Activated T-helper 1 cell treated with anti-CD3 and anti-CD28 coated beads, Interleukin-12 subunit alpha, Interleukin-12 subunit beta, Interleukin-2, Interleukin-4 antibody, amounts not matched to agents 30 ng/mL and 10 ng/mL and 1 ng/mL, durations not matched to agents 14 hours and 24 hours and 36 hours (primary cell): ENCODE results near the gene TAS2R9. TPM values are rescaled to one million over a fixed set of nuclear protein-coding genes. Genes with fewer than 3 reads are reported as not detected.
"Not testable (repeated sequence)": the region's sequence is repeated elsewhere in the genome, so short reads cannot be mapped to it uniquely, and the experiment has no call there.

Experiments
- DNase-seq: peaks from one replicate; pipeline ENCODE4 v3.0.0; 2021; ENCODE audit warnings: low spot score
- H3K27ac Mint-ChIP-seq: one replicate; pipeline ENCODE4 v1.8.0; 2021; ENCODE audit warnings: mild to moderate bottlenecking, mixed read lengths
- H3K27me3 Mint-ChIP-seq: one replicate; pipeline ENCODE4 v1.8.0; 2022; ENCODE audit warnings: mild to moderate bottlenecking, moderate library complexity, mixed read lengths; ENCODE audit not compliant: insufficient read depth
- H3K36me3 Mint-ChIP-seq: one replicate; pipeline ENCODE4 v1.8.0; 2021; ENCODE audit warnings: low read depth, mixed read lengths
- H3K4me1 Mint-ChIP-seq: one replicate; pipeline ENCODE4 v1.8.0; 2021; ENCODE audit warnings: low read depth, mixed read lengths
- H3K4me3 Mint-ChIP-seq: one replicate; pipeline ENCODE4 v1.8.0; 2021; ENCODE audit warnings: mild to moderate bottlenecking, moderate library complexity, mixed read lengths
- H3K9me3 Mint-ChIP-seq: one replicate; pipeline ENCODE4 v1.8.0; 2021; ENCODE audit warnings: mixed read lengths
- intact Hi-C: fragments of 100-400 bp; cut with micrococcal nuclease; formaldehyde crosslinking; loops from one replicate; pipeline ENCODE4 v1.15.1; 2024
- total RNA-seq: library from RNA; stranded (reverse); gene quantifications from 2 replicates; pipeline ENCODE4 v1.2.3, GENCODE V29; 2022

Gene TAS2R9
- total RNA-seq, 1 donor from 2014 or later: not detected

GRCh38 chr12:10802587-10802986 is 7.4 kb downstream of the TAS2R9 start, which contains the start of gene TAS2R7:
Gene TAS2R7 (minus strand): TSS chr12:10802627. CDS start chr12:10802570, 57 bp downstream.
- Mint-ChIP-seq H3K27ac (no peak within 1 kb of the TSS), H3K9me3 (no peaks in the 10 kb centered on the region), H3K27me3 (peaks cover 8% of the 10 kb centered on the region), H3K36me3 (no peaks in the 10 kb centered on the region), H3K4me1 (no peaks in the 10 kb centered on the region), H3K4me3 (no peak within 1 kb of the TSS)
- DNase-seq: no peak
- intact Hi-C loops: no loop called here

- no peak for DNase-seq
- no peak overlapping the region for H3K27ac Mint-ChIP-seq
- H3K27me3 Mint-ChIP-seq: peaks cover 8% of the 10 kb centered on the region
- no peaks in the 10 kb centered on the region for H3K4me1 Mint-ChIP-seq
- intact Hi-C loops: no loop called here
- no peaks in the 10 kb centered on the region for H3K36me3 Mint-ChIP-seq
- H3K9me3 Mint-ChIP-seq: no peaks in the 10 kb centered on the region
- no peak overlapping the region for H3K4me3 Mint-ChIP-seq
Measured at GRCh38 chr12:10801741-10802140, 8.2 kb downstream of the TAS2R9 start.

- H3K27me3 Mint-ChIP-seq: peaks cover 13% of the 10 kb centered on the region
- no peak overlapping the region for H3K4me3 Mint-ChIP-seq
- intact Hi-C loops: no loop called here
- DNase-seq: no peak
- H3K27ac Mint-ChIP-seq: no peak overlapping the region
- no peaks in the 10 kb centered on the region for H3K36me3 Mint-ChIP-seq
- H3K4me1 Mint-ChIP-seq: no peaks in the 10 kb centered on the region
- no peaks in the 10 kb centered on the region for H3K9me3 Mint-ChIP-seq
Measured at GRCh38 chr12:10794222-10794621, 15.7 kb downstream of the TAS2R9 start.

GRCh38 chr12:10791769-10792168 is 18.2 kb downstream of the TAS2R9 start:
- H3K4me1 Mint-ChIP-seq: not testable (repeated sequence)

GRCh38 chr12:10783252-10783651 is 26.7 kb downstream of the TAS2R9 start:
- intact Hi-C loops: no loop called here

More at GRCh38 chr12:10791769-10792168, 18.2 kb downstream of the TAS2R9 start:
- DNase-seq, H3K4me3 Mint-ChIP-seq, intact Hi-C loops, H3K27ac Mint-ChIP-seq, H3K36me3 Mint-ChIP-seq, H3K9me3 Mint-ChIP-seq: not testable (repeated sequence)
- peaks cover 12% of the 10 kb centered on the region for H3K27me3 Mint-ChIP-seq

GRCh38 chr12:10779103-10779502 is 30.9 kb downstream of the TAS2R9 start:
- no peaks in the 10 kb centered on the region for H3K4me1 Mint-ChIP-seq
- H3K27me3 Mint-ChIP-seq: peaks cover 27% of the 10 kb centered on the region
- no peaks in the 10 kb centered on the region for H3K36me3 Mint-ChIP-seq
- no peaks in the 10 kb centered on the region for H3K9me3 Mint-ChIP-seq
- H3K27ac Mint-ChIP-seq: no peak overlapping the region
- no peak for DNase-seq
- intact Hi-C loops: no loop called here
- no peak overlapping the region for H3K4me3 Mint-ChIP-seq

More at GRCh38 chr12:10783252-10783651, 26.7 kb downstream of the TAS2R9 start:
- Mint-ChIP-seq H3K27me3 (peaks cover 5% of the 10 kb centered on the region), H3K4me3 (no peak overlapping the region), H3K36me3 (no peaks in the 10 kb centered on the region), H3K27ac (no peak overlapping the region), H3K4me1 (no peaks in the 10 kb centered on the region), H3K9me3 (no peaks in the 10 kb centered on the region)
- no peak for DNase-seq

GRCh38 chr12:10771132-10771733 is 38.7 kb downstream of the TAS2R9 start:
- DNase-seq: no peak
- intact Hi-C loops: loop anchor here (1.0 kb wide), 2 partner anchors 428 to 715 kb away; no protein-coding TSS in a partner anchor
- H3K4me1 Mint-ChIP-seq: no peaks in the 10 kb centered on the region
- H3K36me3 Mint-ChIP-seq: no peaks in the 10 kb centered on the region
- no peaks in the 10 kb centered on the region for H3K9me3 Mint-ChIP-seq
- no peak overlapping the region for H3K4me3 Mint-ChIP-seq
- no peak overlapping the region for H3K27ac Mint-ChIP-seq
- peaks cover 59% of the 10 kb centered on the region for H3K27me3 Mint-ChIP-seq

- intact Hi-C loops: loop anchor here (10.0 kb wide), 1 partner anchor 415 kb away; the partner anchor contains the start of gene SMIM10L1
- Mint-ChIP-seq H3K4me1 (no peaks in the 10 kb centered on the region), H3K27me3 (peaks cover 49% of the 10 kb centered on the region)
Measured at GRCh38 chr12:10759657-10760056, 50.3 kb downstream of the TAS2R9 start.

More at GRCh38 chr12:10759657-10760056, 50.3 kb downstream of the TAS2R9 start:
- no peak overlapping the region for H3K27ac Mint-ChIP-seq
- no peak for DNase-seq
- peaks cover 12% of the 10 kb centered on the region for H3K9me3 Mint-ChIP-seq
- no peaks in the 10 kb centered on the region for H3K36me3 Mint-ChIP-seq
- no peak overlapping the region for H3K4me3 Mint-ChIP-seq

Other genes with a start within 250 kb of the TAS2R9 start
- 79.4 and 85.1 TPM in 2 replicates for gene MAGOHB, start 196.6 kb downstream of the TAS2R9 start, total RNA-seq
- 0.34 TPM in 1 of 2 replicates, not detected in the other for gene STYK1, start 136.1 kb downstream of the TAS2R9 start, total RNA-seq
- gene YBX3, start 86.8 kb downstream of the TAS2R9 start, total RNA-seq: 198 and 207 TPM in 2 replicates
- gene TAS2R7, start 7.5 kb downstream of the TAS2R9 start, total RNA-seq: not detected in 2 replicates
- not detected in 2 replicates for gene TAS2R8, start 2.9 kb downstream of the TAS2R9 start, total RNA-seq
- not detected in 2 replicates for gene TAS2R10, start 16.2 kb upstream of the TAS2R9 start, total RNA-seq
- gene PRR4, start 39.3 kb upstream of the TAS2R9 start, total RNA-seq: 1.9 and 3.6 TPM in 2 replicates
- gene PRH1, start 74.1 kb upstream of the TAS2R9 start, total RNA-seq: 18.4 and 19.6 TPM in 2 replicates
- 0.96 TPM in 2 replicates for gene TAS2R13, start 99.4 kb upstream of the TAS2R9 start, total RNA-seq
- gene PRH2, start 119.1 kb upstream of the TAS2R9 start, total RNA-seq: not detected in 2 replicates
- 2.8 and 2.9 TPM in 2 replicates for gene TAS2R14, start 129.1 kb upstream of the TAS2R9 start, total RNA-seq
- gene TAS2R50, start 176.7 kb upstream of the TAS2R9 start, total RNA-seq: 0.91 and 1.7 TPM in 2 replicates
- 2.1 TPM in 2 replicates for gene TAS2R20, start 188.1 kb upstream of the TAS2R9 start, total RNA-seq
- 3.6 and 4.3 TPM in 2 replicates for gene TAS2R19, start 212.5 kb upstream of the TAS2R9 start, total RNA-seq
- 4.1 and 4.5 TPM in 2 replicates for gene TAS2R31, start 221.2 kb upstream of the TAS2R9 start, total RNA-seq